ENCODE measurements around the gene HSPG2. TPM values are rescaled to one million over a fixed set of nuclear protein-coding genes. Genes with fewer than 3 reads are reported as not detected.

HSPG2 gene
- total and polyA plus RNA-seq, 4 donors: 49.6 to 85.8 (median 64.8) TPM

DNA sequence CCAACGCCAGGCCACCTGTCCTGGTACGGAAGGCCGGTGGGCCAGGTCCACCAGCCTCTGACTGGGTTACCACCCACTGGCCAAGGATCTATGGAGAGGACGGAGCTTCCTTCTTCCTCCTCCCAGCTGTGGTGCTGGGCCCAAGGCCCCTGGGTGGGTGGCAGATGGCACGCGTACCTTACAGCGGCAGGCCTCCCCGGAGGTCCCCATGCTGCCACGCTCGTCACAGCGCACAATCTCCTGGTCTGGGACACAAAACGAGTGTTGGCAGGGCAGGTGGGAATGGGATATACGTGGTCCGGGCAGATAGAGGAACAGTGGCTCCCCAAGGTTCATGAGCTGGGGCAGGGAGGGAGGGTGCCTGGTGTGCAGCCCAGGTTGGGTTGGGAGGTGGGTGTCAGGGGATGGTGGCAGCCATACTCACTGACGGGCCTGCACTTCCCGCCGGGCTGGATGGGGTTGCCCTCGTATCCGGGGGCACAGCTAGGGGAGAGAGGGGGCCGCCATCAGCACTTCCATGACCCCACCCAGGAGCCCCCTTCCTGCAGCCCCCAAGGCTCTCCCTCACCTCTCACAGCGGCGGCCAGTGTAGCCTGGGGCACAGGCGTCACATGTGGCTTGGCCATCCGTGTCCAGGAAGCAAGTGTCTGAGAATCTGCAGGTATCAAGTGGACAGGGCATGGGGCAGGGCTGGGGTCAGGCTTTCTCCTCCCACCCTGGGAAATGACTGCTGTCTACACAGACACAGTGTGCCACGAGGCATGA lies 58.9 kb downstream of the HSPG2 start:
- H3K4me1 ChIP-seq (ENCODE audit: control insufficient read depth, insufficient read depth, low read length): peaks cover 9% of the 10 kb centered on the region
- peaks cover 69% of the 10 kb centered on the region for H3K36me3 ChIP-seq (ENCODE audit: control insufficient read depth, insufficient read depth, low read length)
- H3K27ac ChIP-seq (ENCODE audit: low read depth, low read length): no peak overlapping the region
- DNase-seq (ENCODE audit: low read depth in 4 of 6, low spot score in 6 of 6): no peak
- H3K4me3 ChIP-seq (ENCODE audit: low read depth, low read length): no peak overlapping the region
- 96% methylated on average over 24 of the region's 25 CpGs for WGBS (ENCODE audit: insufficient coverage)
- H3K27me3 ChIP-seq (ENCODE audit: control insufficient read depth, insufficient read depth, low read length): no peaks in the 10 kb centered on the region
- H3K9me3 ChIP-seq (ENCODE audit: control insufficient read depth, insufficient read depth, low read length): no peaks in the 10 kb centered on the region

DNA sequence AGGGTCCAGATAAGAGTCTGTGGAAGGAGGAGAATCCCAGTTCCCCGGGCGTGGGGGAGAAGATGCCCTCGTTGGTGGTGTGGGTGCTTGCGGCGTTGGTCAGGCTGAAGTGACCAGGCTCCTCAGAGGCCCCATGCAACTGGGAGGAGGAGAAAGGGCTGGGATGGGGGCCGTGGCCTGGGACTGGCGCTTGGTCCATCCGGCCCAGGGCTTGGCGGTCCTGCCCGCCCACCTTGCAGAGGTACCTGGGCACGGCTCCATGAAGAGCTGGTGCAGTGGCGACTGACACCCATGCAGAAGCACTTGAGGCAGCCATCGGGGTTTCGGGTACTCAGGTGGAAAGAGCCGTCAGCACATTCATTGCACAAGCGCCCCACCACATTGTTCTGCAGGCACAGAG lies 60.8 kb downstream of the HSPG2 start:
- Histone ChIP-seq H3K36me3 (ENCODE audit: control insufficient read depth, insufficient read depth, low read length) (peaks cover 76% of the 10 kb centered on the region), H3K4me1 (ENCODE audit: control insufficient read depth, insufficient read depth, low read length) (peaks cover 9% of the 10 kb centered on the region), H3K27ac (ENCODE audit: low read depth, low read length) (no peak overlapping the region), H3K4me3 (ENCODE audit: low read depth, low read length) (no peak overlapping the region), H3K27me3 (ENCODE audit: control insufficient read depth, insufficient read depth, low read length) (no peaks in the 10 kb centered on the region), H3K9me3 (ENCODE audit: control insufficient read depth, insufficient read depth, low read length) (no peaks in the 10 kb centered on the region)
- DNase-seq (ENCODE audit: low read depth in 4 of 6, low spot score in 6 of 6): no peak
- WGBS (ENCODE audit: insufficient coverage): 98% methylated on average over 16 of the region's 16 CpGs

DNA sequence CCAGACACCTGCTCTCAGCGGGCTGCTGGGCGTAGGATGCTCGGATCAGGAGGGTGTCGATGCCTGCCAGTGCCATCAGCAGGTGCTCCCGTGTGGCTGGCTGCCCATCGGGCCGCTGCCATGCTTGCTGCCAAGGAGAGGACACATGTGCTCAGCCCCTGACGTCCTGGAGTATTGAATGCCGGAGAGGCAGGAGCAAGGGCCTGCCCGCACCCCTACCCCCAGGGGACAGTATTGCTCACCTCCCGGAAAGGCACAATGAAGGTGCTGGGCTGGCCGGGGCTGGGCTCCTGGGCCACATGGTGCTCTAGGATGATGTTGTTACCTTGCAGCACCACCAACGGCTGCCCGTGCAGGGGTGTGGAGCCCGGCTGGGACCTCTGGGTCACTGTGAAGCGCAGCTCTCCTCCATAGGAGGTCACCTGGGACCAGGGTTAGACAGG lies 61.5 kb downstream of the HSPG2 start:
- 72% methylated on average over 16 of the region's 16 CpGs for WGBS (ENCODE audit: insufficient coverage)
- no peak overlapping the region for H3K27ac ChIP-seq (ENCODE audit: low read depth, low read length)
- no peak for DNase-seq (ENCODE audit: low read depth in 4 of 6, low spot score in 6 of 6)
- no peak overlapping the region for H3K4me3 ChIP-seq (ENCODE audit: low read depth, low read length)
- peaks cover 12% of the 10 kb centered on the region for H3K4me1 ChIP-seq (ENCODE audit: control insufficient read depth, insufficient read depth, low read length)
- H3K36me3 ChIP-seq (ENCODE audit: control insufficient read depth, insufficient read depth, low read length): peaks cover 73% of the 10 kb centered on the region
- H3K9me3 ChIP-seq (ENCODE audit: control insufficient read depth, insufficient read depth, low read length): no peaks in the 10 kb centered on the region
- H3K27me3 ChIP-seq (ENCODE audit: control insufficient read depth, insufficient read depth, low read length): no peaks in the 10 kb centered on the region

DNA sequence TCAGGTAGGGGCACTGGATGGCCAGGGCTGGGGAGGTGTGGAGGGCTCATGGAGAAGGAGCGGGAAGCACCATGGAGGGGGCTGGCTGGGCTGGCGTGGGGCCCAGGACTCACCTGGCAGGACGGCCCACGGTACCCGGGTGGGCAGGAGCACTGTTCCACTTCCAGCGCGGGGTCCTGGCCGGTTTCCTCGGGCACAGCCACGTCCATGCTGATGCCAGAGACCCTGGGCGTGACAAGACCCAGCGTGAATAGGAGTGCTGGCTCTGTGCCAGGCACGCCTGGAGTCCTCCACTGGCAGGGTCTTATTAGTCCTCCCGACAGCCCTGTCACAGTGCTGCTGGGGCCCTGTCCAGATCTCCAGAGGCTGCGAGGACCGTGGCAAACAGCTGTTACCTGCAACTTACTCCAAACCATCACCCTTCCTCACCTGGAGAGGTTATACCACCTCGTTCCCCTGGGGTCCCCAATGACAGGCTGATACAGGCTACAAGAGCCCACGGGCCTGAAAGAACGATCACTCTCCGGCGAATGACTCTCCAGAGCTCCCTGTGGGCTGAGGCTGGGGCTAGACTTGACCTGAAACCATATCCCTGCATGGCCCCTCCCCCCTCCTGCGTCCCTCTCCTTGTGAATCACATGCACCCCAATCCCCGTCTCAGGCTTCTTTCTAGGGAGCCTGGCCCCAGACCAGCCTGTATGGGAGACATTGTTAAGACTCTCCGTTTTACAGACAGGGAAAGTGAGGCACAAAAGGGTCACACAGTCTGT lies 62.1 kb downstream of the HSPG2 start:
- DNase-seq (ENCODE audit: low read depth in 4 of 6, low spot score in 6 of 6): peak in 3 of 6 donors; percentile 31 to 69 (median 67)
- Histone ChIP-seq H3K4me1 (ENCODE audit: control insufficient read depth, insufficient read depth, low read length) (peaks cover 19% of the 10 kb centered on the region), H3K4me3 (ENCODE audit: low read depth, low read length) (no peak overlapping the region), H3K27ac (ENCODE audit: low read depth, low read length) (no peak overlapping the region), H3K27me3 (ENCODE audit: control insufficient read depth, insufficient read depth, low read length) (no peaks in the 10 kb centered on the region), H3K36me3 (ENCODE audit: control insufficient read depth, insufficient read depth, low read length) (peaks cover 69% of the 10 kb centered on the region), H3K9me3 (ENCODE audit: control insufficient read depth, insufficient read depth, low read length) (no peaks in the 10 kb centered on the region)
- WGBS (ENCODE audit: insufficient coverage): 43% methylated on average over 24 of the region's 24 CpGs

DNA sequence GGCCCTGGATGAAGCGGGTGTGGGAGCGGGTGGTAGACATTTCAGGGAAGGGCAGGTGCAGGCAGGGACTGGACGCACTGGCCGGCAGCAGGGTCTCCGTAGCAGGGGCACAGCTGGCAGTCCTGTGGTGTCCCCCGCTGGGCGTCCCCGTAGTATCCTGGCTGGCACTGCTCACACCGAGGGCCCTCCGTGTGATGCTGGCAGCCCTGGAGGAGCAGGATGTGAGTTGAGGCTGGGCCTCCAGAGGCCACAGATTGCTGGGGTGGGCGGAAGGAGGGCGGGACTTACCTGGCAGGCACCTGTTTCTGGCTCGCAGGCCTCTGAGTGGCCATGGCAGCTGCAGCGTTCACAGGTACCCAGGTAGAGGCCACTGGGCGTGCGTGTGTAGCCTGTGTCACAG lies 62.8 kb downstream of the HSPG2 start:
- no peak overlapping the region for H3K4me3 ChIP-seq (ENCODE audit: low read depth, low read length)
- no peaks in the 10 kb centered on the region for H3K9me3 ChIP-seq (ENCODE audit: control insufficient read depth, insufficient read depth, low read length)
- H3K36me3 ChIP-seq (ENCODE audit: control insufficient read depth, insufficient read depth, low read length): peaks cover 73% of the 10 kb centered on the region
- H3K27me3 ChIP-seq (ENCODE audit: control insufficient read depth, insufficient read depth, low read length): no peaks in the 10 kb centered on the region
- H3K27ac ChIP-seq (ENCODE audit: low read depth, low read length): no peak overlapping the region
- no peak for DNase-seq (ENCODE audit: low read depth in 4 of 6, low spot score in 6 of 6)
- WGBS (ENCODE audit: insufficient coverage): 90% methylated on average over 15 of the region's 16 CpGs
- H3K4me1 ChIP-seq (ENCODE audit: control insufficient read depth, insufficient read depth, low read length): peaks cover 25% of the 10 kb centered on the region

DNA sequence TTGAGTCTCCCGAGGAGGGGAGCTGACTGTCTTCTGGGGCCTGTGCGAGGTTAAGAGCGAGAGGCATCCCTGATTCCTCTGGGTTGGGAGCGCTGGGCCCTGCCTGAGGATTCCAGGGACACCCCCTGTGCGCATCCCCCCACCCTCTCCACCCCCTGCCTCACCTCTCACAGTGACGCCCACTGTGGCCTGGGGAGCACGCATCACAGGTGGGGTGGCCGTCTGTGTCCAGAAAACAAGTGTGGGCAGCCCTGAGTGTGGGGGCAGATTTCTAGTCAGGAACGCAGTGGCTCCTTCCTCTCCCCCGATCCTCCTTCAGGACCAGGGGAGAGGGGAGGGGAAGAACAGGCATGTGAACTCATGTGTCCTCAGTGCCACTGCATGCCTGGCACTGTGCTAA lies 63.3 kb downstream of the HSPG2 start:
- 100% methylated on average over 6 of the region's 10 CpGs for WGBS (ENCODE audit: insufficient coverage)
- H3K4me1 ChIP-seq (ENCODE audit: control insufficient read depth, insufficient read depth, low read length): peaks cover 27% of the 10 kb centered on the region
- peaks cover 73% of the 10 kb centered on the region for H3K36me3 ChIP-seq (ENCODE audit: control insufficient read depth, insufficient read depth, low read length)

DNA sequence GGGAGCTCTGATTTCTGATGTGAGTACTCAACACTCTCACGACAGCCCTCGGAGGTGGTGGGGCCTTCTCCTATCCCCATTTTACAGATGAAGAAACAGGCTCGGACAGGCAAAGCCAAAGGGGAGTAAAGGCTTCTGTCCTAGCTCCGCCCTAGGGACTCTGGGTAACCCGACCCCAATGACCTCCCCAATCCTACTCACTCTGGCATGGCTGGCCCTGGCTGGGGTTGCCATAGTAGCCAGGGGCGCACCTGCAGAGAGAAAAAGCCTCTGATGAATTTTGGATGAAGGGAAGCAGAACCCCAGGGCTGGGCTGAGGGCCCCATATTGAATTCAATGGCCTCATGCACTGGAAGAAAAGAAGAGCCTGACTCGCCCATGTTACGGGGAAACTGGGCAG lies 63.9 kb downstream of the HSPG2 start:
- Histone ChIP-seq H3K27ac (ENCODE audit: low read depth, low read length) (no peak overlapping the region), H3K4me1 (ENCODE audit: control insufficient read depth, insufficient read depth, low read length) (peaks cover 27% of the 10 kb centered on the region), H3K4me3 (ENCODE audit: low read depth, low read length) (no peak overlapping the region), H3K36me3 (ENCODE audit: control insufficient read depth, insufficient read depth, low read length) (peaks cover 70% of the 10 kb centered on the region), H3K27me3 (ENCODE audit: control insufficient read depth, insufficient read depth, low read length) (no peaks in the 10 kb centered on the region), H3K9me3 (ENCODE audit: control insufficient read depth, insufficient read depth, low read length) (no peaks in the 10 kb centered on the region)
- WGBS (ENCODE audit: insufficient coverage): 93% methylated on average over 4 of the region's 8 CpGs
- no peak for DNase-seq (ENCODE audit: low read depth in 4 of 6, low spot score in 6 of 6)

More for the DNA sequence above, 63.3 kb downstream of the HSPG2 start:
- no peak overlapping the region for H3K4me3 ChIP-seq (ENCODE audit: low read depth, low read length)
- no peaks in the 10 kb centered on the region for H3K9me3 ChIP-seq (ENCODE audit: control insufficient read depth, insufficient read depth, low read length)
- H3K27me3 ChIP-seq (ENCODE audit: control insufficient read depth, insufficient read depth, low read length): no peaks in the 10 kb centered on the region
- H3K27ac ChIP-seq (ENCODE audit: low read depth, low read length): no peak overlapping the region
- DNase-seq (ENCODE audit: low read depth in 4 of 6, low spot score in 6 of 6): no peak

DNA sequence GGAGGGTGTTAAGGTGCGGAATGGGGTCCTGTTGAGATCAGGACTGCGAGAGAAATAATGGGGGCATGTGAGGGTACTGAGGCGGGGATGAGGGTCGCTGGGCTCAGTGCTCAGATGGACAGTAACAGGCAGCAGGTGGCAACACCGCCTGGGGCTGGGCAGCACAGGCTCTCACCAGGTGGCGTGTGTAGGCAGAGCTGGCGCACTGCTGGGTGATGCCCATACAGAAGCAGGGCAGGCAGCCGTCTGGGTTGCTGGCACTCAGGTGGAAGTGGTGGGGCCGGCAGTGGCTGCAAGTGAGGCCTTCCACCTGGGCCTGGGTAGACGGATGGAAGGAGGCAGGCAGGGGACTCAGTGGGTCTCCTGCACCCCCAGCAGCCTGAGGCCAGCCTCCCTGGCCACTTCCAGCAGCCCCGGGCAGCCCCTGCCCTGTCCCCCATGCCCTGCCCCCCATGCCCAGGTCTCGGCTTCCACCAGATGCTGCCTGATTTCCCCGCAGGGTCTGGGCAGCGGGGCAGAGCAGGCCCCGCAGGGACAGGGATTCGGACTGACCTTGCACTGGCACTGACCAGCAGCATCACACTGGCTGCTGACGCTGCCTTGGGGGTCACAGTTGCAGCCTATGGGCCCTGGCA lies 64.5 kb downstream of the HSPG2 start:
- no peak for DNase-seq (ENCODE audit: low read depth in 4 of 6, low spot score in 6 of 6)
- H3K27ac ChIP-seq (ENCODE audit: low read depth, low read length): no peak overlapping the region
- WGBS (ENCODE audit: insufficient coverage): 88% methylated on average over 17 of the region's 17 CpGs

DNA sequence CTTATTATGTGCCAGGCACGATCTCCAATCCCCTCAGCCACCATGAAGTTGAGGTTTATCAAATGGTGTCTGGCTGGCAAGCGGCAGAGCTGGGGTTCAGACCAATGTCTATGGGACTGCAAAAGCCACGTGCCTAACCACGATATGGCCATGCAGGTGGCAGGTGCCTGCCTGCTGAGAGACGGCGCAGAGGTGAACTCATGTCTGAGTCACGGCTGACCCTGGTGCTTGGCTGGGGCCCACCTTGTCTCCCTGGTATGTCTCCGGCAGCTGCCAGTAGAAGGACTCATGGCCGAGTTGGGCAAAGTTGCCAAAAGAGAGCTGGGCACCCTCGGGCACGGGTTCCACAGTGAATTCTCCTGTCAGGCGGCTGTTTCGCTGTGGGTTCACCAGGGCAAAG lies 65.2 kb downstream of the HSPG2 start:
- H3K36me3 ChIP-seq (ENCODE audit: control insufficient read depth, insufficient read depth, low read length): peaks cover 65% of the 10 kb centered on the region
- no peak overlapping the region for H3K27ac ChIP-seq (ENCODE audit: low read depth, low read length)
- peaks cover 27% of the 10 kb centered on the region for H3K4me1 ChIP-seq (ENCODE audit: control insufficient read depth, insufficient read depth, low read length)
- no peaks in the 10 kb centered on the region for H3K27me3 ChIP-seq (ENCODE audit: control insufficient read depth, insufficient read depth, low read length)
- DNase-seq (ENCODE audit: low read depth in 4 of 6, low spot score in 6 of 6): no peak
- H3K4me3 ChIP-seq (ENCODE audit: low read depth, low read length): no peak overlapping the region
- 94% methylated on average over 12 of the region's 13 CpGs for WGBS (ENCODE audit: insufficient coverage)
- H3K9me3 ChIP-seq (ENCODE audit: control insufficient read depth, insufficient read depth, low read length): no peaks in the 10 kb centered on the region

More for the DNA sequence above, 64.5 kb downstream of the HSPG2 start:
- Histone ChIP-seq H3K36me3 (ENCODE audit: control insufficient read depth, insufficient read depth, low read length) (peaks cover 65% of the 10 kb centered on the region), H3K4me1 (ENCODE audit: control insufficient read depth, insufficient read depth, low read length) (peaks cover 27% of the 10 kb centered on the region), H3K4me3 (ENCODE audit: low read depth, low read length) (no peak overlapping the region), H3K27me3 (ENCODE audit: control insufficient read depth, insufficient read depth, low read length) (no peaks in the 10 kb centered on the region), H3K9me3 (ENCODE audit: control insufficient read depth, insufficient read depth, low read length) (no peaks in the 10 kb centered on the region)

All from spinal cord (tissue), 10 donors.